Ishikawa (cell line): Measurements from ENCODE around the gene ABLIM2.

Experiments
- CEBPB ChIP-seq: IDR thresholded peaks from 2 replicates; pipeline ENCODE4 v1.6.1; 2012
- CREB1 ChIP-seq: IDR thresholded peaks from 2 replicates; pipeline ENCODE4 v1.6.1; 2012; ENCODE audit warnings: low read depth
- EGR1 ChIP-seq: IDR thresholded peaks from 2 replicates; pipeline ENCODE4 v1.6.1; 2012
- EP300 ChIP-seq: IDR thresholded peaks from 2 replicates; pipeline ENCODE4 v1.6.1; 2012; ENCODE audit warnings: borderline replicate concordance
- FOXM1 ChIP-seq: IDR thresholded peaks from 2 replicates; pipeline ENCODE4 v1.6.1; 2012; ENCODE audit warnings: low read depth, borderline replicate concordance
- MAX ChIP-seq: IDR thresholded peaks from 2 replicates; pipeline ENCODE4 v1.6.1; 2012
- NFIC ChIP-seq: IDR thresholded peaks from 2 replicates; pipeline ENCODE4 v1.6.1; 2012
- RAD21 ChIP-seq: IDR thresholded peaks from 2 replicates; pipeline ENCODE4 v1.6.1; 2012; ENCODE audit warnings: low read depth
- REST ChIP-seq: IDR thresholded peaks from 2 replicates; pipeline ENCODE4 v1.6.1; 2012; ENCODE audit warnings: low read depth, mild to moderate bottlenecking
- TAF1 ChIP-seq: IDR thresholded peaks from 2 replicates; pipeline ENCODE4 v1.6.1; 2012; ENCODE audit warnings: low read depth, mild to moderate bottlenecking
- TCF12 ChIP-seq: IDR thresholded peaks from 2 replicates; pipeline ENCODE4 v1.6.1; 2012; ENCODE audit warnings: low read depth
- TEAD4 ChIP-seq: IDR thresholded peaks from 2 replicates; pipeline ENCODE4 v1.6.1; 2012
- USF1 ChIP-seq: IDR thresholded peaks from 2 replicates; pipeline ENCODE4 v1.6.1; 2012
- YY1 ChIP-seq: IDR thresholded peaks from 2 replicates; pipeline ENCODE4 v1.6.1; 2012; ENCODE audit warnings: low read depth
- ZBTB7A ChIP-seq: IDR thresholded peaks from 2 replicates; pipeline ENCODE4 v1.6.1; 2012; ENCODE audit warnings: low read depth

ABLIM2 gene

GRCh38 chr4:8140915-8141314, 17.7 kb downstream of the ABLIM2 start:
- no peak for TF ChIP-seq USF1
- no peak for TF ChIP-seq YY1
- TF ChIP-seq EGR1, result no peak
- no peak for TF ChIP-seq TAF1
- no peak for TF ChIP-seq ZBTB7A
- TF ChIP-seq CREB1, result no peak
- no peak for TF ChIP-seq TEAD4
- no peak for TF ChIP-seq RAD21
- TF ChIP-seq NFIC, result no peak
- TF ChIP-seq CEBPB, result no peak
- no peak for TF ChIP-seq REST

- TF ChIP-seq TAF1 (no peak), USF1 (no peak), CREB1 (no peak), EP300 (no peak), REST (no peak), YY1 (no peak), TEAD4 (no peak), ZBTB7A (no peak)
Observed at GRCh38 chr4:8136972-8137710, 21.5 kb downstream of the ABLIM2 start.

GRCh38 chr4:8136529-8136928, 22.1 kb downstream of the ABLIM2 start:
- TF ChIP-seq CEBPB, result no peak
- TF ChIP-seq TAF1, result no peak
- no peak for TF ChIP-seq TEAD4
- TF ChIP-seq YY1, result no peak
- no peak for TF ChIP-seq FOXM1
- no peak for TF ChIP-seq REST
- TF ChIP-seq CREB1, result no peak
- no peak for TF ChIP-seq RAD21

GRCh38 chr4:8135666-8136065, 22.9 kb downstream of the ABLIM2 start:
- TF ChIP-seq FOXM1 (no peak), CEBPB (no peak), TEAD4 (no peak), NFIC (no peak), EP300 (no peak), MAX (no peak), RAD21 (no peak)

- no peak for TF ChIP-seq RAD21
- no peak for TF ChIP-seq TEAD4
- no peak for TF ChIP-seq EP300
- TF ChIP-seq ZBTB7A, result no peak
- no peak for TF ChIP-seq CREB1
- no peak for TF ChIP-seq USF1
- TF ChIP-seq REST, result no peak
- TF ChIP-seq TAF1, result no peak
- no peak for TF ChIP-seq CEBPB
- no peak for TF ChIP-seq YY1
- no peak for TF ChIP-seq NFIC
- no peak for TF ChIP-seq EGR1
- TF ChIP-seq FOXM1, result no peak
- TF ChIP-seq MAX, result no peak
- TF ChIP-seq TCF12, result no peak
Observed at GRCh38 chr4:8133897-8134563, 24.6 kb downstream of the ABLIM2 start.
